ENCODE results near the gene KDM4C. TPM values are rescaled to one million over a fixed set of nuclear protein-coding genes. Genes with fewer than 3 reads are reported as not detected.

KDM4C gene
- total RNA-seq, 1 experiment from 2014 or later = 4.8 TPM

- Histone ChIP-seq H3K4me3 (ENCODE audit: low read depth, low read length, poor library complexity, severe bottlenecking) (no peak overlapping the region), H3K36me3 (ENCODE audit: insufficient read depth, low read length, poor library complexity, severe bottlenecking) (no peaks in the 10 kb centered on the region), H3K4me1 (ENCODE audit: insufficient read depth, low read length, poor library complexity, severe bottlenecking) (no peaks in the 10 kb centered on the region), H3K9me3 (ENCODE audit: low read depth, low read length, poor library complexity, severe bottlenecking) (no peaks in the 10 kb centered on the region), H3K27ac (ENCODE audit: low read depth, low read length, poor library complexity, severe bottlenecking) (no peak overlapping the region), H3K27me3 (replicated peaks; ENCODE audit: insufficient read depth, low read depth, low read length, poor library complexity) (no peaks in the 10 kb centered on the region)
- no TSS peak for BruUV-seq (replicated peaks)
- ChIA-PET CTCF (no interaction called here), POLR2A (ENCODE audit: low non-redundant PET) (no interaction called here)
- DNase-seq (ENCODE audit: low spot score) = no peak
- no peak for TF ChIP-seq EZH2 (IDR thresholded peaks at IDR 0.05; ENCODE audit: borderline replicate concordance, low read depth, low read length, poor library complexity, severe bottlenecking)
- TF ChIP-seq, protein P1, sequence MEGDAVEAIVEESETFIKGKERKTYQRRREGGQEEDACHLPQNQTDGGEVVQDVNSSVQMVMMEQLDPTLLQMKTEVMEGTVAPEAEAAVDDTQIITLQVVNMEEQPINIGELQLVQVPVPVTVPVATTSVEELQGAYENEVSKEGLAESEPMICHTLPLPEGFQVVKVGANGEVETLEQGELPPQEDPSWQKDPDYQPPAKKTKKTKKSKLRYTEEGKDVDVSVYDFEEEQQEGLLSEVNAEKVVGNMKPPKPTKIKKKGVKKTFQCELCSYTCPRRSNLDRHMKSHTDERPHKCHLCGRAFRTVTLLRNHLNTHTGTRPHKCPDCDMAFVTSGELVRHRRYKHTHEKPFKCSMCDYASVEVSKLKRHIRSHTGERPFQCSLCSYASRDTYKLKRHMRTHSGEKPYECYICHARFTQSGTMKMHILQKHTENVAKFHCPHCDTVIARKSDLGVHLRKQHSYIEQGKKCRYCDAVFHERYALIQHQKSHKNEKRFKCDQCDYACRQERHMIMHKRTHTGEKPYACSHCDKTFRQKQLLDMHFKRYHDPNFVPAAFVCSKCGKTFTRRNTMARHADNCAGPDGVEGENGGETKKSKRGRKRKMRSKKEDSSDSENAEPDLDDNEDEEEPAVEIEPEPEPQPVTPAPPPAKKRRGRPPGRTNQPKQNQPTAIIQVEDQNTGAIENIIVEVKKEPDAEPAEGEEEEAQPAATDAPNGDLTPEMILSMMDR (conservative IDR thresholded peaks at IDR 0.05; ENCODE audit: low read depth, low read length) = no peak
- intact Hi-C loops (cut with micrococcal nuclease; ENCODE audit: unreplicated experiment) = loop anchor here (10.0 kb wide), 2 partner anchors 160 to 260 kb away; no protein-coding TSS in a partner anchor
These were observed 416.5 kb downstream of the KDM4C start for GRCh38 chr9:7174301-7174700.

DNA sequence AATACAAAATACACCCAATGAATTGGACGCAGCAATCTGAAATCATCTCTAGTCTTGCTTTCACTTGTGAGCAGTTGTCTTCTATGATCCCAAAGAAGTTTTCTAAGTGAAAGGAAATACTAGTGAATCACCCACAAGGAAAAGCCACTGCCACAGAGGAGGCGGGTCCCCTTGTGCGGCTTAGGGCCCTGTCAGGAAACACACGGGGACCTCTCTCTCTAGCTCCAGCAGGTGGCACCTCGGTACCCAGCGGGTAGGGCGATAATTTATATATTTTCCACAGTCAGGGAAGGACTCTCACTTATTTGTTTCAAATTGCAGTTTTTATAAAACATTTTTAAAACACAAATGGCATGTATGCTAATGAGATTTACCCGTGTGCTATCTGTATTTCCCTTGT lies 417.1 kb downstream of the KDM4C start:
- TF ChIP-seq EZH2 (IDR thresholded peaks at IDR 0.05; ENCODE audit: borderline replicate concordance, low read depth, low read length, poor library complexity, severe bottlenecking) = no peak
- TF ChIP-seq, protein P1 (conservative IDR thresholded peaks at IDR 0.05; ENCODE audit: low read depth, low read length) = peak; percentile 49
- Histone ChIP-seq H3K9me3 (ENCODE audit: low read depth, low read length, poor library complexity, severe bottlenecking) (no peaks in the 10 kb centered on the region), H3K4me3 (ENCODE audit: low read depth, low read length, poor library complexity, severe bottlenecking) (no peak overlapping the region), H3K4me1 (ENCODE audit: insufficient read depth, low read length, poor library complexity, severe bottlenecking) (no peaks in the 10 kb centered on the region), H3K36me3 (ENCODE audit: insufficient read depth, low read length, poor library complexity, severe bottlenecking) (no peaks in the 10 kb centered on the region), H3K27ac (ENCODE audit: low read depth, low read length, poor library complexity, severe bottlenecking) (no peak overlapping the region), H3K27me3 (replicated peaks; ENCODE audit: insufficient read depth, low read depth, low read length, poor library complexity) (no peaks in the 10 kb centered on the region)
- CTCF ChIA-PET = no interaction called here
- POLR2A ChIA-PET (ENCODE audit: low non-redundant PET) = no interaction called here
- intact Hi-C loops (cut with micrococcal nuclease; ENCODE audit: unreplicated experiment) = loop anchor here (5.0 to 10.0 kb wide), 3 partner anchors 160 to 362 kb away; no protein-coding TSS in a partner anchor
- peak; percentile 28 for DNase-seq (ENCODE audit: low spot score)
- no TSS peak for BruUV-seq (replicated peaks)

DNA sequence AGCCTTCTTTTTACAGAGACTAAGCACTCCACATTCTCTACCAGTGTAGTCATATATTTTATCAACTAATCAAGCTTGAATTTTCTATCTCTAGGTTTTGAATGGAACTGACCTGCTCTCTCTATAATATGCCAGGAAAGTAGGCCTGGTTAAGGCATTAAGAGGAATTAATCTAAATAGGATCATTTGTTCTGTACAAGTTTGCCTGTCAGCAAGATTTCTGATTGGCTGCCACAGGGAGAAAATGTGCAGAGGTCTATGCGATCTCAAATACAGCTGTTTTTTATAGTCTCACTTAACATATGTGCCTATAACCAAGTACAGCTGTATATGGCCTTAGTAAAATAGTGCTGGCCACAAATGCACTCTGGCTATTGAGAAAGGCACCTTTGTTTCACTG lies 418.8 kb downstream of the KDM4C start:
- H3K4me1 ChIP-seq (ENCODE audit: insufficient read depth, low read length, poor library complexity, severe bottlenecking) = no peaks in the 10 kb centered on the region
- H3K4me3 ChIP-seq (ENCODE audit: low read depth, low read length, poor library complexity, severe bottlenecking) = no peak overlapping the region
- H3K9me3 ChIP-seq (ENCODE audit: low read depth, low read length, poor library complexity, severe bottlenecking) = no peaks in the 10 kb centered on the region
- no TSS peak for BruUV-seq (replicated peaks)
- no peak for DNase-seq (ENCODE audit: low spot score)
- H3K36me3 ChIP-seq (ENCODE audit: insufficient read depth, low read length, poor library complexity, severe bottlenecking) = no peaks in the 10 kb centered on the region
- POLR2A ChIA-PET (ENCODE audit: low non-redundant PET) = no interaction called here
- H3K27ac ChIP-seq (ENCODE audit: low read depth, low read length, poor library complexity, severe bottlenecking) = no peak overlapping the region
- CTCF ChIA-PET = no interaction called here
- H3K27me3 ChIP-seq (replicated peaks; ENCODE audit: insufficient read depth, low read depth, low read length, poor library complexity) = no peaks in the 10 kb centered on the region
- TF ChIP-seq, protein P1 (conservative IDR thresholded peaks at IDR 0.05; ENCODE audit: low read depth, low read length) = no peak
- TF ChIP-seq EZH2 (IDR thresholded peaks at IDR 0.05; ENCODE audit: borderline replicate concordance, low read depth, low read length, poor library complexity, severe bottlenecking) = no peak
- intact Hi-C loops (cut with micrococcal nuclease; ENCODE audit: unreplicated experiment) = loop anchor here (5.0 to 10.0 kb wide), 3 partner anchors 158 to 361 kb away; no protein-coding TSS in a partner anchor
